Naive thymus-derived CD8-positive, alpha-beta T cell (primary cell): ENCODE data around the gene VWA5B2. TPM values are rescaled to one million over a fixed set of nuclear protein-coding genes. Genes with fewer than 3 reads are reported as not detected.
A peak's percentile ranks its signal among the peaks of the same experiment; 100 is the strongest.
"Not testable (repeated sequence)": the region's sequence is repeated elsewhere in the genome, so short reads cannot be mapped to it uniquely, and the experiment has no call there.

Experiments
- ATAC-seq, 2 donors: fragments of 150-1000 bp; cut with Tn5 transposase in 1 of 2; sonication (Bioruptor Pico), chemical (Tn5 transposase) in 1 of 2; 1 replicate in 1 of 2; 2 replicates in 1 of 2; pipeline ENCODE4 v1.10.0; 2021; ENCODE audit warnings: mild to moderate bottlenecking in 2 of 2, moderate library complexity in 2 of 2
- POLR2A ChIA-PET: fragments of 350-600 bp; sonication (Branson Sonifier 250); formaldehyde crosslinking; loops from one replicate; lab custom pipeline; 2021; ENCODE audit warnings: antibody characterized with exemption; lab: Charles Lee
- DNase-seq, 10 donors: peaks; one replicate each; pipeline versions ENCODE4 v3.0.0 to v3.0.0-alpha.2; 2020 to 2022
- H3K27ac Mint-ChIP-seq, 10 donors: one replicate each; pipeline ENCODE4 v1.8.0; 2020 to 2022; ENCODE audit warnings: mild to moderate bottlenecking in 10 of 10, mixed read lengths in 10 of 10, moderate library complexity in 4 of 10, inconsistent platforms in 1 of 10
- H3K27me3 Mint-ChIP-seq, 5 donors: one replicate each; pipeline ENCODE4 v1.8.0; 2021 to 2022; ENCODE audit warnings: mixed read lengths in 5 of 5
- H3K36me3 Mint-ChIP-seq, 3 donors: one replicate each; pipeline ENCODE4 v1.8.0; 2020 to 2022; ENCODE audit warnings: mixed read lengths in 3 of 3, mild to moderate bottlenecking in 2 of 3, inconsistent platforms in 1 of 3
- H3K4me1 Mint-ChIP-seq, 4 donors: one replicate each; pipeline ENCODE4 v1.8.0; 2021 to 2022; ENCODE audit warnings: mixed read lengths in 4 of 4
- H3K4me3 Mint-ChIP-seq, 10 donors: one replicate each; pipeline ENCODE4 v1.8.0; 2020 to 2022; ENCODE audit warnings: mild to moderate bottlenecking in 10 of 10, mixed read lengths in 10 of 10, moderate library complexity in 6 of 10, inconsistent platforms in 1 of 10
- H3K9me3 Mint-ChIP-seq, 9 donors: one replicate each; pipeline ENCODE4 v1.8.0; 2020 to 2022; ENCODE audit warnings: mixed read lengths in 9 of 9, mild to moderate bottlenecking in 3 of 9, inconsistent platforms in 1 of 9, moderate library complexity in 1 of 9
- polyA plus RNA-seq, 3 donors: library from polyadenylated mRNA; unstranded; fragments of 300-500 nt; fragmentation: Illumina TruSeq; gene quantifications; one replicate each; pipeline ENCODE4 v1.2.3, GENCODE V29; 2021
- total RNA-seq, 8 experiments: library from RNA in 2 of 8; stranded (reverse) in 2 of 8; gene quantifications; one replicate each; pipeline ENCODE4 v1.2.3 and lab custom pipeline; 2021 to 2026

The VWA5B2 gene
- total and polyA plus RNA-seq, 5 experiments from 2014 or later, result 0.12 to 0.41 (median 0.23) TPM; not detected in 2

GRCh38 chr3:184261854-184262763, 32.7 kb downstream of the VWA5B2 start:
- no peak for DNase-seq
- H3K4me3 Mint-ChIP-seq, result peak overlapping the region; percentile 67 to 90 (median 84)
- H3K27me3 Mint-ChIP-seq, result peaks cover 19 to 61% (median 34%) of the 10 kb centered on the region in 5 donors
- POLR2A ChIA-PET, result no interaction called here
- H3K9me3 Mint-ChIP-seq, result peaks cover 0 to 4% (median 0%) of the 10 kb centered on the region in 9 donors
- H3K36me3 Mint-ChIP-seq, result peaks cover 7 to 13% (median 11%) of the 10 kb centered on the region in 3 donors
- peak; percentile 33 to 38 for ATAC-seq
- H3K27ac Mint-ChIP-seq, result peak overlapping the region in 5 of 10 donors; percentile 7 to 76 (median 29)
- H3K4me1 Mint-ChIP-seq, result peaks cover 12 to 24% (median 23%) of the 10 kb centered on the region in 4 donors

DNA sequence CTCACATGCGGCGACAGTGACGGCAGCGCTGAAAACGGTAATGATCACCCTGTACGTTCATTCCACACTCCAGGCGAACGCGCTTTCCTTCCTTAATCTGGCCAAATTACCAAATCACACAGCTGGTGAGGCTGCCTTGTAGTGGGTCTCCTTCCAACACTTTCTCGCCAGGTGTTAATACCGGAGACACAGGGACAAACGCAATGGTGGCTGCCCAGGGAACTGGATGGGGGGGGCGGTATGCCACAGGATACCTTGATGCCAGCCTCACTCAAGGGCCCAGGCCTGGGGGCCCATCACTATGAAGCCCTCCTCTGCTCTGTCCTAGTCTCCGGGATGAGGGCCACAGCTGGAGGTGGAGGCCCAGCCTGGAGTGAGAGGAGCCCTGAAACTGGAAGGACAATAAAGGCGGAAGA, 33.4 kb downstream of the VWA5B2 start:
- no peak for ATAC-seq
- Mint-ChIP-seq H3K27me3 (peaks cover 24 to 68% (median 41%) of the 10 kb centered on the region in 5 donors), H3K27ac (no peak overlapping the region), H3K4me3 (peak overlapping the region in 7 of 10 donors; percentile 50 to 69 (median 61)), H3K4me1 (peaks cover 12 to 24% (median 23%) of the 10 kb centered on the region in 4 donors), H3K36me3 (peaks cover 10 to 13% (median 11%) of the 10 kb centered on the region in 3 donors), H3K9me3 (peaks cover 0 to 5% (median 0%) of the 10 kb centered on the region in 9 donors)
- DNase-seq, result no peak
- POLR2A ChIA-PET, result no interaction called here

DNA sequence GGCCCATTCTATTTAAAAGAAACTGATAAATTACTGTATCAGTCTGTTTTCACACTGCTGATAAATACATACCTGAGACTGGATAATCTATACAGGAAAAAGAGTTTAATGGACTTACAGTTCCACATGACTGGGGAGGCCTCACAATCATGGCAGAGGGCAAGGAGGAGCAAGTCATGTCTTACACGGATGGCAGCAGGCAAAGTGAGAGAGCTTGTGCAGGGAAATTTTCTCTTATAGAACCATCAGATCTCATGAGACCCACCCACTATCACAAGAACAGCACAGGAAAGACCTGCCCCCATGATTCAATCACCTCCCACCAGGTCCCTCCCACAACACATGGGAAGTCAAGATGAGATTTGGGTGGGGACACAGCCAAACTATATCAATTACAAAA, 37.9 kb downstream of the VWA5B2 start:
- H3K27ac Mint-ChIP-seq, H3K9me3 Mint-ChIP-seq, POLR2A ChIA-PET, ATAC-seq, H3K4me3 Mint-ChIP-seq, H3K4me1 Mint-ChIP-seq, DNase-seq, H3K36me3 Mint-ChIP-seq: not testable (repeated sequence)
- H3K27me3 Mint-ChIP-seq, result peaks cover 15 to 63% (median 37%) of the 10 kb centered on the region in 5 donors

DNA sequence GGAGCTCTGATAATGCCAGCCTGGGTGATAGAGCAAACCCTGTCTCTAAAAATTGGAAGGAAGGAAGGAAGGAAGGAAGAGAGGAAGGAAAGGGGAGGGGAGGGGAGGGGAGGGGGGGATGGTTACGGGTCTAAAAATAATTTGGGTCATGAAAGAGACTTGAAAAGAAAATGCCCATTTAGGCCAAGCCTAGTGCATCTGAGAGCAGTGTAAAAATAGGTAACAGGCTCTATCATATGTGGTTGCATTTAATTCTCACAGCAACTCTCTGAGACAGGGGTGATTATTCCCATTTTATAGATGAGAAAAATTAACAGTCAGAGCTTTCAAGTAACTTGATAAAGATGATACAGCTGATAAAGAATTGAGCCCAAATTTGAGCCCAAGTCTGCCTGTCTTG, 42.9 kb downstream of the VWA5B2 start:
- peak overlapping the region in 1 of 10 donors; percentile 59 for H3K27ac Mint-ChIP-seq
- POLR2A ChIA-PET, result interaction anchor here (0.6 kb wide), 1 partner anchor 995 kb away, joined by 4 read pairs; no protein-coding TSS in a partner anchor
- ATAC-seq (no peak), DNase-seq (no peak)
- H3K4me3 Mint-ChIP-seq, result no peak overlapping the region
- H3K36me3 Mint-ChIP-seq, result peaks cover 1 to 7% (median 2%) of the 10 kb centered on the region in 3 donors
- peaks cover 0 to 7% (median 0%) of the 10 kb centered on the region in 9 donors for H3K9me3 Mint-ChIP-seq
- H3K4me1 Mint-ChIP-seq, result peaks cover 4 to 7% (median 6%) of the 10 kb centered on the region in 4 donors
- peaks cover 21 to 68% (median 43%) of the 10 kb centered on the region in 5 donors for H3K27me3 Mint-ChIP-seq

GRCh38 chr3:184275381-184275701, 46.0 kb downstream of the VWA5B2 start:
- peaks cover 0 to 7% (median 0%) of the 10 kb centered on the region in 3 donors for H3K36me3 Mint-ChIP-seq
- POLR2A ChIA-PET, result no interaction called here
- ATAC-seq, result no peak
- no peak overlapping the region for H3K27ac Mint-ChIP-seq
- H3K27me3 Mint-ChIP-seq, result peaks cover 20 to 63% (median 45%) of the 10 kb centered on the region in 5 donors
- no peak for DNase-seq
- H3K4me1 Mint-ChIP-seq, result peaks cover 4 to 7% (median 6%) of the 10 kb centered on the region in 4 donors
- peak overlapping the region in 7 of 10 donors; percentile 18 to 76 (median 51) for H3K4me3 Mint-ChIP-seq
- peaks cover 0 to 7% (median 0%) of the 10 kb centered on the region in 9 donors for H3K9me3 Mint-ChIP-seq

DNA sequence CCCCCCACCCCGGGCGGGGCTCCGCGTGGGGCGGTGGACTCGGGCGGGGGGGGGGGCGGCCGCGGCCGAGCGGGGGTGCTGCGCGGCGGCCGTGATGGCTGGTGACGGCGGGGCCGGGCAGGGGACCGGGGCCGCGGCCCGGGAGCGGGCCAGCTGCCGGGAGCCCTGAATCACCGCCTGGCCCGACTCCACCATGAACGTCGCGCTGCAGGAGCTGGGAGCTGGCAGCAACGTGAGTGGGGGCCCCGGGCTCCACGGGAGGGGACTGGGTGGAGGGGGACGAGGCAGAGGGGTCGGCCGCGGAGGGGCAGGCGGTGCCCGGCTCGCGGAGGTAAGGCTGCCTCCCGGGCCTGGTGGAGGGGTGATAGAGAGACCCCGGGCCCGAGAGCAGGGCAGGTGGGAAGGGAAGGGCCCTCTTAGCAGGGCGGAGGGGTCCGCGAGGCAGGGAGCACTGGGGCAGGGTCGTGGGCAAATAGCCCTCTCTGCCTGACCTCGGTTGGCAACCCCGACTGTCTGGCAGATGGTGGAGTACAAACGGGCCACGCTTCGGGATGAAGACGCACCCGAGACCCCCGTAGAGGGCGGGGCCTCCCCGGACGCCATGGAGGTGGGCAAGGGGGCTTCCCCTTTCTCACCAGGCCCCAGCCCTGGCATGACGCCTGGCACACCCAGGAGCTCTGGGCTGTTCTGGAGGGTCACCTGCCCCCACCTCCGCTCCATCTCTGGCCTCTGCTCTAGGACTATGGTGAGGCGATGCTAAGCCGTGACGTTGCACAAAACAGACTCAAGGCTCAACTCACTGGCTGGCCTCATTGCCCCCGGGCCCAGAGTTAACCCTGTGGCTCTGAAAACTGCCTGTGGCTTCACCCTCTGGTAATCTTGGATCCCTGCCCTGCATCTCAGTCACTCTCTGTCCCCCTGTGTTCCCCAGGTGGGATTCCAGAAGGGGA, 46.9 kb downstream of the VWA5B2 start, which contains the start of gene ECE2:
Gene ECE2 (plus strand): TSS at position 62 of the 950 bp plus-strand sequence. CDS start 132 bp downstream, at position 194.
- H3K36me3 Mint-ChIP-seq, result peaks cover 0 to 7% (median 0%) of the 10 kb centered on the region in 3 donors
- peaks cover 0 to 7% (median 0%) of the 10 kb centered on the region in 9 donors for H3K9me3 Mint-ChIP-seq
- ATAC-seq (no peak), DNase-seq (no peak)
- H3K4me1 Mint-ChIP-seq, result peaks cover 4 to 7% (median 6%) of the 10 kb centered on the region in 4 donors
- H3K27ac Mint-ChIP-seq, result no peak within 1 kb of the TSS
- H3K27me3 Mint-ChIP-seq, result peaks cover 20 to 62% (median 45%) of the 10 kb centered on the region in 5 donors
- POLR2A ChIA-PET, result no interaction called here
- peak within 1 kb of the TSS in 7 of 10 donors; percentile 18 to 76 (median 51) for H3K4me3 Mint-ChIP-seq

DNA sequence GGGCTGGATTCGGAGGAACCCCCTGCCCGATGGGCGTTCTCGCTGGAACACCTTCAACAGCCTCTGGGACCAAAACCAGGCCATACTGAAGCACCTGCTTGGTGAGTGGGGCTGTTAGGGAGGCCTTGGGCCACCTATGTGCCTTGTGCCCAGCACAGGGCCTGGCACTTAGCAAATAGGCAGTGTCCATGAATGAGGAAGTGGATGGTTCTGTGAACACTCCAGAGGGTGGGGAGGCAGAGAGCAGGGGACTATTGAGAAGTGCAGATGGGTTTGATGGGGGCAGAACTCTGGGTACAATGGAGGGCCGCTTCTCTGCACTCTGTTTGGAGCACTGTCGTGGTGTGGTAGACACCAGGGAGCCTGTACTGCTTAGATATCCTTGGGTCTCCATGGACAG, 48.0 kb downstream of the VWA5B2 start:
- Mint-ChIP-seq H3K27me3 (peaks cover 20 to 52% (median 41%) of the 10 kb centered on the region in 5 donors), H3K36me3 (peaks cover 0 to 7% (median 0%) of the 10 kb centered on the region in 3 donors), H3K4me3 (no peak overlapping the region), H3K9me3 (peaks cover 0 to 2% (median 0%) of the 10 kb centered on the region in 9 donors), H3K4me1 (peaks cover 4 to 7% (median 6%) of the 10 kb centered on the region in 4 donors), H3K27ac (no peak overlapping the region)
- DNase-seq, result no peak
- ATAC-seq, result no peak
- POLR2A ChIA-PET, result no interaction called here

- peaks cover 15 to 39% (median 21%) of the 10 kb centered on the region in 5 donors for H3K27me3 Mint-ChIP-seq
- no peak for DNase-seq
- H3K9me3 Mint-ChIP-seq, result no peaks in the 10 kb centered on the region
- POLR2A ChIA-PET, result no interaction called here
- no peaks in the 10 kb centered on the region for H3K4me1 Mint-ChIP-seq
- no peak overlapping the region for H3K4me3 Mint-ChIP-seq
- H3K36me3 Mint-ChIP-seq, result no peaks in the 10 kb centered on the region
- no peak for ATAC-seq
- no peak overlapping the region for H3K27ac Mint-ChIP-seq
Measured at GRCh38 chr3:184282941-184283340, 53.6 kb downstream of the VWA5B2 start.

DNA sequence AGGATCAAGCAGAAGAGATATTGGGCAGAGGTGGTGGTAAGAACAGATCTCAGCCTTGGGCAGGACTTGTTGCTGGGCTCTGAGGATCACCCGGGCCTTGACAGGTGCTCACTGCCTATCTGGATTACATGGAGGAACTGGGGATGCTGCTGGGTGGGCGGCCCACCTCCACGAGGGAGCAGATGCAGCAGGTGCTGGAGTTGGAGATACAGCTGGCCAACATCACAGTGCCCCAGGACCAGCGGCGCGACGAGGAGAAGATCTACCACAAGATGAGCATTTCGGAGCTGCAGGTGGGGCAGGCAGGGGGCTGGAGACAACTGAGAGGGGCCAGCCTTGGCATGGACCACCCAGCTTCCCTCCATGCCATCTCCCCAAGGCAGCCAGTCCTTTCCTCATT, 54.3 kb downstream of the VWA5B2 start:
- Mint-ChIP-seq H3K27me3 (peaks cover 13 to 34% (median 18%) of the 10 kb centered on the region in 5 donors), H3K9me3 (no peaks in the 10 kb centered on the region), H3K4me1 (no peaks in the 10 kb centered on the region), H3K27ac (no peak overlapping the region), H3K36me3 (no peaks in the 10 kb centered on the region), H3K4me3 (no peak overlapping the region)
- ATAC-seq, result no peak
- DNase-seq, result no peak
- POLR2A ChIA-PET, result no interaction called here

GRCh38 chr3:184284696-184285095, 55.3 kb downstream of the VWA5B2 start:
- DNase-seq (peak in 2 of 10 donors; percentile 9 to 12), ATAC-seq (peak in 1 of 2 donors; percentile 39)
- H3K27ac Mint-ChIP-seq, result peak overlapping the region in 1 of 10 donors; percentile 68
- POLR2A ChIA-PET, result no interaction called here
- H3K27me3 Mint-ChIP-seq, result peaks cover 12 to 34% (median 18%) of the 10 kb centered on the region in 5 donors
- no peaks in the 10 kb centered on the region for H3K9me3 Mint-ChIP-seq
- no peak overlapping the region for H3K4me3 Mint-ChIP-seq
- no peaks in the 10 kb centered on the region for H3K4me1 Mint-ChIP-seq
- no peaks in the 10 kb centered on the region for H3K36me3 Mint-ChIP-seq

- no peaks in the 10 kb centered on the region for H3K36me3 Mint-ChIP-seq
- H3K4me1 Mint-ChIP-seq, result no peaks in the 10 kb centered on the region
- DNase-seq (peak; percentile 12 to 67 (median 46)), ATAC-seq (peak; percentile 53 to 80)
- H3K9me3 Mint-ChIP-seq, result no peaks in the 10 kb centered on the region
- peak overlapping the region in 1 of 10 donors; percentile 22 for H3K27ac Mint-ChIP-seq
- no peak overlapping the region for H3K4me3 Mint-ChIP-seq
- POLR2A ChIA-PET, result no interaction called here
- H3K27me3 Mint-ChIP-seq, result peaks cover 12 to 33% (median 18%) of the 10 kb centered on the region in 5 donors
Measured at GRCh38 chr3:184289426-184289938, 60.1 kb downstream of the VWA5B2 start.

DNA sequence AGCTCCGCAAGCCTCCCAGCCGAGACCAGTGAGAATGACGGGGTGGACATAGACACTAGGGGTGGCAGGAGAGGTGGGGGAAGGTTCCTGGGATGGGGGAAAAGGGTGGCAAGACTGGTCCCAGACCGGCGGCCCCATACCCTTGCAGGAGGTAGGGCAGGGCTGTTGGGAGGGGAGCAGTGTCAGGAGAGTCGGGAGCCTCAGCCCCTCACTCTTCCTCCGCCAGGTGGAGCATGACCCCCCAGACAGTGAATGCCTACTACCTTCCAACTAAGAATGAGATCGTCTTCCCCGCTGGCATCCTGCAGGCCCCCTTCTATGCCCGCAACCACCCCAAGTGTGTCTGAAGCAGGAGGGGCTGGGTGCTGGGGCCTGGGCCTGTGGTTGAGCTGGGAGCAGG, 60.9 kb downstream of the VWA5B2 start:
- DNase-seq (no peak), ATAC-seq (no peak)
- Mint-ChIP-seq H3K27ac (no peak overlapping the region), H3K4me1 (no peaks in the 10 kb centered on the region), H3K9me3 (no peaks in the 10 kb centered on the region), H3K27me3 (peaks cover 11 to 28% (median 18%) of the 10 kb centered on the region in 5 donors), H3K4me3 (no peak overlapping the region), H3K36me3 (no peaks in the 10 kb centered on the region)
- POLR2A ChIA-PET, result no interaction called here
